HEK293 (cell line): Measurements from ENCODE around the gene SFXN2.

Experiments
- KLF8 ChIP-seq: fragments of 450-650 bp; formaldehyde crosslinking; IDR thresholded peaks from 2 replicates; pipeline ENCODE4 v1.5.1; 2016; ENCODE audit warnings: missing biosample characterization, missing genetic modification characterization
- SP7 ChIP-seq: fragments of 450-650 bp; formaldehyde crosslinking; IDR thresholded peaks from 2 replicates; pipeline ENCODE4 v1.5.1; 2016; ENCODE audit warnings: missing biosample characterization, missing genetic modification characterization
- ZBTB20 ChIP-seq: fragments of 450-650 bp; formaldehyde crosslinking; IDR thresholded peaks from 2 replicates; pipeline ENCODE4 v1.5.1; 2016; ENCODE audit warnings: missing biosample characterization, missing genetic modification characterization
- ZNF423 ChIP-seq: fragments of 450-650 bp; formaldehyde crosslinking; IDR thresholded peaks from 2 replicates; pipeline ENCODE4 v1.5.1; 2016; ENCODE audit warnings: missing biosample characterization, missing genetic modification characterization
- TF ChIP-seq, protein P1 (sequence below): fragments of 450-650 bp; formaldehyde crosslinking; IDR thresholded peaks from 2 replicates; pipeline ENCODE4 v1.5.1; 2016; ENCODE audit warnings: missing biosample characterization, missing genetic modification characterization
- TF ChIP-seq, protein P2 (sequence below): fragments of 450-650 bp; formaldehyde crosslinking; IDR thresholded peaks from 2 replicates; pipeline ENCODE4 v1.5.1; 2016; ENCODE audit warnings: missing biosample characterization, missing genetic modification characterization
- TF ChIP-seq, protein P3 (sequence below): fragments of 450-650 bp; formaldehyde crosslinking; IDR thresholded peaks from 2 replicates; pipeline ENCODE4 v1.5.1; 2016; ENCODE audit warnings: missing biosample characterization, missing genetic modification characterization, low read depth

DNA sequence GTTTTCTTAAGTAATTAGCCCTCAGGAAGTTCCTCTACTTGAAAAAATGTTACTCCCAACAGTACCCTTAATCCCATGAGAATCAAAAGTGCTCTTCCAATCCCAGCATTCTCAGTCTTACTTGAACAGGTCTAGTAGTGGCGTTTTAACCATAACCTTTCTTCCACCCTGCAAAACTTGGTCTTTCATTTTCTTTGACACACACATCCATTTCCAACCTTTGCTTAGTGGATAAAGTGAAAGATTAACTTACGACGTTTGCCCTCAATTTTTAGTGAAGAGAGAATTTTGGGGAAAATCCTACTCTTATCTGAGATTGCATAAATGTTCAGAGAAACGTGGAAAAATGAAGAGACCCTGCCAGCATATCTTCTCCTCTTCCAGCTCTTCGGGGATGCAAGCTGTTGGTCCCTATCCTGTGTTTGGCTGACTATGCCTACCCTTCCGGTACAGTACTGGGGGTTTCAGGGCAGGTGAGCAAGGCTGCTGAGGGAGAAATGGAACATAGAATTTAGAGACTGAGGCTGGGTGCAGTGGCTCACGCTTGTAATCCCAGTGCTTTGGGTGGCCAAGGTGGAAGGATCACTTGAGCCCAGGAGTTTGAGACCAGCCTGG lies 48.1 kb downstream of the SFXN2 start:
- TF ChIP-seq SP7, result no peak
- TF ChIP-seq ZNF423, result no peak
- TF ChIP-seq KLF8 (tag by site-specific recombination), result no peak
- TF ChIP-seq ZBTB20 (tag by site-specific recombination), result no peak
- TF ChIP-seq, protein P1, sequence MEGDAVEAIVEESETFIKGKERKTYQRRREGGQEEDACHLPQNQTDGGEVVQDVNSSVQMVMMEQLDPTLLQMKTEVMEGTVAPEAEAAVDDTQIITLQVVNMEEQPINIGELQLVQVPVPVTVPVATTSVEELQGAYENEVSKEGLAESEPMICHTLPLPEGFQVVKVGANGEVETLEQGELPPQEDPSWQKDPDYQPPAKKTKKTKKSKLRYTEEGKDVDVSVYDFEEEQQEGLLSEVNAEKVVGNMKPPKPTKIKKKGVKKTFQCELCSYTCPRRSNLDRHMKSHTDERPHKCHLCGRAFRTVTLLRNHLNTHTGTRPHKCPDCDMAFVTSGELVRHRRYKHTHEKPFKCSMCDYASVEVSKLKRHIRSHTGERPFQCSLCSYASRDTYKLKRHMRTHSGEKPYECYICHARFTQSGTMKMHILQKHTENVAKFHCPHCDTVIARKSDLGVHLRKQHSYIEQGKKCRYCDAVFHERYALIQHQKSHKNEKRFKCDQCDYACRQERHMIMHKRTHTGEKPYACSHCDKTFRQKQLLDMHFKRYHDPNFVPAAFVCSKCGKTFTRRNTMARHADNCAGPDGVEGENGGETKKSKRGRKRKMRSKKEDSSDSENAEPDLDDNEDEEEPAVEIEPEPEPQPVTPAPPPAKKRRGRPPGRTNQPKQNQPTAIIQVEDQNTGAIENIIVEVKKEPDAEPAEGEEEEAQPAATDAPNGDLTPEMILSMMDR (tag by site-specific recombination), result no peak
- TF ChIP-seq, protein P2, sequence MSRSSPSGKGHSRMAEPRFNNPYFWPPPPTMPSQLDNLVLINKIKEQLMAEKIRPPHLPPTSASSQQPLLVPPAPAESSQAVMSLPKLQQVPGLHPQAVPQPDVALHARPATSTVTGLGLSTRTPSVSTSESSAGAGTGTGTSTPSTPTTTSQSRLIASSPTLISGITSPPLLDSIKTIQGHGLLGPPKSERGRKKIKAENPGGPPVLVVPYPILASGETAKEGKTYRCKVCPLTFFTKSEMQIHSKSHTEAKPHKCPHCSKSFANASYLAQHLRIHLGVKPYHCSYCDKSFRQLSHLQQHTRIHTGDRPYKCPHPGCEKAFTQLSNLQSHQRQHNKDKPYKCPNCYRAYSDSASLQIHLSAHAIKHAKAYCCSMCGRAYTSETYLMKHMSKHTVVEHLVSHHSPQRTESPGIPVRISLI, result no peak
- TF ChIP-seq, protein P3, sequence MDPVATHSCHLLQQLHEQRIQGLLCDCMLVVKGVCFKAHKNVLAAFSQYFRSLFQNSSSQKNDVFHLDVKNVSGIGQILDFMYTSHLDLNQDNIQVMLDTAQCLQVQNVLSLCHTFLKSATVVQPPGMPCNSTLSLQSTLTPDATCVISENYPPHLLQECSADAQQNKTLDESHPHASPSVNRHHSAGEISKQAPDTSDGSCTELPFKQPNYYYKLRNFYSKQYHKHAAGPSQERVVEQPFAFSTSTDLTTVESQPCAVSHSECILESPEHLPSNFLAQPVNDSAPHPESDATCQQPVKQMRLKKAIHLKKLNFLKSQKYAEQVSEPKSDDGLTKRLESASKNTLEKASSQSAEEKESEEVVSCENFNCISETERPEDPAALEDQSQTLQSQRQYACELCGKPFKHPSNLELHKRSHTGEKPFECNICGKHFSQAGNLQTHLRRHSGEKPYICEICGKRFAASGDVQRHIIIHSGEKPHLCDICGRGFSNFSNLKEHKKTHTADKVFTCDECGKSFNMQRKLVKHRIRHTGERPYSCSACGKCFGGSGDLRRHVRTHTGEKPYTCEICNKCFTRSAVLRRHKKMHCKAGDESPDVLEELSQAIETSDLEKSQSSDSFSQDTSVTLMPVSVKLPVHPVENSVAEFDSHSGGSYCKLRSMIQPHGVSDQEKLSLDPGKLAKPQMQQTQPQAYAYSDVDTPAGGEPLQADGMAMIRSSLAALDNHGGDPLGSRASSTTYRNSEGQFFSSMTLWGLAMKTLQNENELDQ (tag by site-specific recombination), result no peak
